Esophagus squamous epithelium (tissue), 4 donors: Measurements from ENCODE around the gene WDR86.

Experiments
- CTCF ChIP-seq, 6 experiments: fragments of 450-650 bp in 4 of 6; fragments of 200-600 bp in 2 of 6; sonication (generic) in 2 of 6; IDR thresholded peaks; one replicate each; pipeline ENCODE4 v1.5.1; 2016 to 2019; ENCODE audit warnings: antibody characterized with exemption in 6 of 6, mild to moderate bottlenecking in 4 of 6, moderate library complexity in 4 of 6
- POLR2A ChIP-seq, 4 donors: fragments of 450-650 bp; IDR thresholded peaks; one replicate each; pipeline ENCODE4 v1.6.1; 2017; ENCODE audit warnings: antibody characterized with exemption in 4 of 4, mild to moderate bottlenecking in 4 of 4, moderate library complexity in 3 of 4

DNA sequence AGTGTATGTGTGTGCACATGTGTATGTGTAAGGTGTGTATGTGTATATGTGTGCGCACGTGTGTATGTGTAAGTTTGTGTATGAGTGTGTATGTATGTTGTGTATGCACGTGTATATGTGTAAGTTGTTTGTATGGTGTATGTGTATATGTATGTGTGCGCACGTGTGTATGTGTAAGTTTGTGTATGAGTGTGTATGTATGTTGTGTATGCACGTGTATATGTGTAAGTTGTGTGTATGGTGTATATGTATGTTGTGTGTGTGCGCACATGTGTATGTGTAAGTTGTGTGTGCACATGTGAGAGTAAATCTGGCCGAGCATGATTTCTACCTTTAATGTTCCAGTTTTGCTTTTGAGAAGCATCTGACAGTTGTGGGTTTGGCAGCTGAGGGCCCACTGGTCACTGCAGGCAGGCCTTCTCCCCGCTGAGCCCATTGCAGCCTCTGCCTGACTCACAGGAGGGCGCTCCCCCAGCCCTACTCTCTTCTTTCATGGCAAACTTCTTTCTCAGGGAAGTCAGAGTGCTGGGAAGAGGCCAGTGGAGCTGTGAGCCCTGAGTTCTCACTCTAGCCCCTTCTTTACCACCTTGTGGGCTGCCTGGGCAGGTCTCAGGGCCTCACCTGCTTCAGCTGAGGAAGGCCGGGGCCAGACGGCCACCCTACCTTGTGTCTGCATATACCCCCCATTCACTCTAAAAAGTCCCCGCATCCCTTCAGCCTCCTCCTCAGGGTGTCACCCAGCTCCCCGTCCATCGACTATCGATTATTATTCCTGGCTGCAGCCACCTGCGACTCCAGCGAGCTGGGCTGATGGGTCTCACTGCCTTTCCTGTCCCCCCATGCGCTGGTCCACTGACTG is 11.2 kb downstream of the WDR86 start:
- TF ChIP-seq CTCF (IDR thresholded peaks at IDR 0.05): no peak
- no peak for TF ChIP-seq POLR2A (IDR thresholded peaks at IDR 0.05)
